IMR-90 (cell line): ENCODE data around the gene KCNQ5. TPM values are rescaled to one million over a fixed set of nuclear protein-coding genes. Genes with fewer than 3 reads are reported as not detected.

Experiments used
- ATAC-seq: fragments of 200-7000 bp; cut with Tn5 transposase; 2 replicates; pipeline ENCODE4 v1.9.1; 2020; ENCODE audit warnings: low read depth, mild to moderate bottlenecking, moderate library complexity
- BruUV-seq: library from RNA; stranded (reverse); fragments of 400-500 nt; replicated peaks from 2 replicates; lab custom pipeline; 2021; lab: Mats Ljungman, UMichigan
- CTCF ChIA-PET: fragments of 300-600 bp; formaldehyde crosslinking; extraction: SDS; loops from one replicate; lab custom pipeline; 2021; ENCODE audit warnings: antibody characterized with exemption; lab: Yijun Ruan, JAX
- POLR2A ChIA-PET: fragments of 300-600 bp; sonication (Branson Sonifier 250); formaldehyde crosslinking; loops from one replicate; lab custom pipeline; 2022; ENCODE audit warnings: antibody characterized with exemption; ENCODE audit not compliant: unreplicated experiment; lab: Charles Lee
- DNase-seq: peaks from one replicate; pipeline ENCODE4 v3.0.0; 2013
- H2AFZ ChIP-seq: replicated peaks from 2 replicates; pipeline ENCODE3; 2013; ENCODE audit warnings: low read length, mild to moderate bottlenecking; ENCODE audit not compliant: poor library complexity
- H2AK5ac ChIP-seq: 2 replicates; pipeline ENCODE4 v1.6.1; 2013; ENCODE audit warnings: low read depth, low read length, inconsistent platforms
- H2AK9ac ChIP-seq: replicated peaks from 2 replicates; pipeline ENCODE3; 2013; ENCODE audit warnings: mild to moderate bottlenecking, low read depth, low read length, moderate library complexity; ENCODE audit not compliant: poor library complexity
- H2BK120ac ChIP-seq: 2 replicates; pipeline ENCODE4 v1.6.1; 2013; ENCODE audit warnings: low read depth, low read length, inconsistent platforms
- H2BK15ac ChIP-seq: 3 replicates; pipeline ENCODE4 v1.6.1; 2013; ENCODE audit warnings: low read depth, low read length, inconsistent platforms
- H2BK20ac ChIP-seq: 2 replicates; pipeline ENCODE4 v1.6.1; 2013; ENCODE audit warnings: low read depth, mild to moderate bottlenecking, inconsistent platforms, low read length, moderate library complexity
- H2BK5ac ChIP-seq: 2 replicates; pipeline ENCODE4 v1.6.1; 2013; ENCODE audit warnings: mild to moderate bottlenecking, low read depth, low read length, inconsistent platforms; ENCODE audit not compliant: poor library complexity, severe bottlenecking
- H3K14ac ChIP-seq: replicated peaks from 2 replicates; pipeline ENCODE4 v1.6.1; 2013; ENCODE audit warnings: low read depth, low read length, inconsistent platforms
- H3K18ac ChIP-seq: 2 replicates; pipeline ENCODE4 v1.6.1; 2013; ENCODE audit warnings: low read depth, low read length, control low read depth
- H3K23ac ChIP-seq: 2 replicates; pipeline ENCODE4 v1.6.1; 2013; ENCODE audit warnings: low read depth, low read length, inconsistent platforms
- H3K27ac ChIP-seq: 2 replicates; pipeline ENCODE4 v1.5.1; 2013; ENCODE audit warnings: mild to moderate bottlenecking, control low read depth, low read length; ENCODE audit not compliant: insufficient read depth
- H3K27me3 ChIP-seq: 2 replicates; pipeline ENCODE4 v1.6.1; 2013; ENCODE audit warnings: low read length; ENCODE audit not compliant: control insufficient read depth, insufficient read depth
- H3K36me3 ChIP-seq: 2 replicates; pipeline ENCODE4 v1.6.1; 2013; ENCODE audit warnings: low read length, mixed read lengths; ENCODE audit not compliant: control insufficient read depth, insufficient read depth
- H3K4ac ChIP-seq: 2 replicates; pipeline ENCODE4 v1.6.1; 2013; ENCODE audit warnings: low read depth, low read length, inconsistent platforms
- H3K4me1 ChIP-seq: 2 replicates; pipeline ENCODE4 v1.6.1; 2013; ENCODE audit warnings: low read length, mixed read lengths; ENCODE audit not compliant: control insufficient read depth, insufficient read depth
- H3K4me2 ChIP-seq: 2 replicates; pipeline ENCODE4 v1.6.1; 2013; ENCODE audit warnings: low read depth, mild to moderate bottlenecking, control low read depth, low read length, moderate library complexity
- H3K4me3 ChIP-seq: 2 replicates; pipeline ENCODE4 v1.5.1; 2013; ENCODE audit warnings: low read depth, mild to moderate bottlenecking, control low read depth, low read length, moderate library complexity; ENCODE audit not compliant: insufficient read depth
- H3K56ac ChIP-seq: 2 replicates; pipeline ENCODE4 v1.6.1; 2013; ENCODE audit warnings: low read length, inconsistent platforms; ENCODE audit not compliant: insufficient read depth; ENCODE audit errors: extremely low read depth
- H3K79me1 ChIP-seq, 2 experiments: 2 replicates each; pipeline ENCODE4 v1.6.1; 2013; ENCODE audit warnings: low read length in 2 of 2, inconsistent platforms in 1 of 2, low read depth in 1 of 2
- H3K9ac ChIP-seq: 2 replicates; pipeline ENCODE4 v1.6.1; 2013; ENCODE audit warnings: low read depth, low read length, control low read depth
- H3K9me1 ChIP-seq: 2 replicates; pipeline ENCODE4 v1.6.1; 2013; ENCODE audit warnings: low read length, inconsistent platforms; ENCODE audit not compliant: insufficient read depth
- H3K9me3 ChIP-seq: 2 replicates; pipeline ENCODE4 v1.6.1; 2013; ENCODE audit warnings: low read length; ENCODE audit not compliant: control insufficient read depth, insufficient read depth
- H4K20me1 ChIP-seq: 2 replicates; pipeline ENCODE4 v1.6.1; 2013; ENCODE audit warnings: low read length, inconsistent platforms; ENCODE audit not compliant: insufficient read depth
- H4K5ac ChIP-seq: 2 replicates; pipeline ENCODE4 v1.6.1; 2013; ENCODE audit warnings: mild to moderate bottlenecking, low read depth, low read length, control low read depth
- H4K8ac ChIP-seq, 2 experiments: 2 replicates each; pipeline ENCODE4 v1.6.1; 2013; ENCODE audit warnings: low read depth in 2 of 2, low read length in 2 of 2, control low read depth in 1 of 2, inconsistent platforms in 1 of 2
- H4K91ac ChIP-seq: 2 replicates; pipeline ENCODE4 v1.6.1; 2013; ENCODE audit warnings: low read depth, low read length, inconsistent platforms; ENCODE audit not compliant: insufficient read depth
- BHLHE40 ChIP-seq: fragments of 150-350 bp; IDR thresholded peaks from 2 replicates; pipeline ENCODE4 v1.6.1; 2016; ENCODE audit warnings: mild to moderate bottlenecking, low read depth, low read length
- FOS ChIP-seq: fragments of 150-350 bp; IDR thresholded peaks from 2 replicates; pipeline ENCODE4 v1.6.1; 2016; ENCODE audit warnings: low read depth, low read length
- MAFK ChIP-seq: IDR thresholded peaks from 2 replicates; pipeline ENCODE4 v1.6.1; 2012; ENCODE audit warnings: low read depth, low read length, improper control_type of control experiment
- MAZ ChIP-seq: IDR thresholded peaks from 2 replicates; pipeline ENCODE4 v1.6.1; 2012; ENCODE audit warnings: low read depth, mild to moderate bottlenecking, low read length, improper control_type of control experiment, moderate library complexity, borderline replicate concordance
- MXI1 ChIP-seq: IDR thresholded peaks from 2 replicates; pipeline ENCODE4 v1.6.1; 2012; ENCODE audit warnings: low read depth, mild to moderate bottlenecking, low read length, moderate library complexity, borderline replicate concordance
- POLR2A ChIP-seq: IDR thresholded peaks from 2 replicates; pipeline ENCODE4 v1.6.1; 2012; ENCODE audit warnings: mild to moderate bottlenecking, low read depth, low read length
- RAD21 ChIP-seq: IDR thresholded peaks from 2 replicates; pipeline ENCODE4 v1.6.1; 2012; ENCODE audit warnings: low read length, improper control_type of control experiment
- RCOR1 ChIP-seq: IDR thresholded peaks from 2 replicates; pipeline ENCODE4 v1.6.1; 2012; ENCODE audit warnings: mild to moderate bottlenecking, low read length, improper control_type of control experiment; ENCODE audit not compliant: insufficient replicate concordance
- RFX5 ChIP-seq: IDR thresholded peaks from 2 replicates; pipeline ENCODE4 v1.8.0; 2012; ENCODE audit warnings: low read depth, mild to moderate bottlenecking, low read length, moderate library complexity
- WGBS, 2 experiments: methylation state at CpG; one replicate each; pipeline versions ENCODE4 v1.1.5 to v1.1.7; 2013; ENCODE audit warnings: missing lambda C conversion rate in 2 of 2; ENCODE audit not compliant: insufficient read length in 1 of 2; ENCODE audit errors: extremely low coverage in 2 of 2; 5-methylcytosine and 5-hydroxymethylcytosine counted together
- dilution Hi-C: fragments of 300-500 bp; cut with HindIII; formaldehyde crosslinking; loops from one replicate; pipeline ENCODE4 v1.14.3; 2018; ENCODE audit warnings: low sequenced_read_pairs; ENCODE audit not compliant: unreplicated experiment
- in situ Hi-C: fragments of 300-500 bp; cut with MboI; formaldehyde crosslinking; loops from 3 replicates; pipeline ENCODE4 v1.14.3; 2019; ENCODE audit warnings: low sequenced_read_pairs, inconsistent platforms, mixed read lengths
- intact Hi-C: fragments of 100-400 bp; cut with micrococcal nuclease; formaldehyde crosslinking; loops from 2 replicates; pipeline ENCODE4 v1.10.0; 2022
- polyA plus RNA-seq, 3 experiments: library from polyadenylated mRNA; depleted of rRNA; stranded (reverse); fragments of >200 nt; gene quantifications; 2 replicates each; pipeline ENCODE4 v1.2.3, GENCODE V29; 2012; ENCODE audit warnings: low replicate concordance in 1 of 3
- total RNA-seq: library from RNA; depleted of rRNA; stranded (reverse); fragments of >200 nt; gene quantifications from 2 replicates; pipeline ENCODE4 v1.2.3, GENCODE V29; 2012
- TF ChIP-seq, protein P1 (sequence below): conservative IDR thresholded peaks from 2 replicates; pipeline ENCODE4 v1.5.1; 2012; ENCODE audit warnings: mild to moderate bottlenecking, low read depth, low read length, improper control_type of control experiment

The KCNQ5 gene
- total and polyA plus RNA-seq, 2 of the 4 experiments (the other 2 are of a cell fraction), result 0.75 to 1.3 TPM

DNA sequence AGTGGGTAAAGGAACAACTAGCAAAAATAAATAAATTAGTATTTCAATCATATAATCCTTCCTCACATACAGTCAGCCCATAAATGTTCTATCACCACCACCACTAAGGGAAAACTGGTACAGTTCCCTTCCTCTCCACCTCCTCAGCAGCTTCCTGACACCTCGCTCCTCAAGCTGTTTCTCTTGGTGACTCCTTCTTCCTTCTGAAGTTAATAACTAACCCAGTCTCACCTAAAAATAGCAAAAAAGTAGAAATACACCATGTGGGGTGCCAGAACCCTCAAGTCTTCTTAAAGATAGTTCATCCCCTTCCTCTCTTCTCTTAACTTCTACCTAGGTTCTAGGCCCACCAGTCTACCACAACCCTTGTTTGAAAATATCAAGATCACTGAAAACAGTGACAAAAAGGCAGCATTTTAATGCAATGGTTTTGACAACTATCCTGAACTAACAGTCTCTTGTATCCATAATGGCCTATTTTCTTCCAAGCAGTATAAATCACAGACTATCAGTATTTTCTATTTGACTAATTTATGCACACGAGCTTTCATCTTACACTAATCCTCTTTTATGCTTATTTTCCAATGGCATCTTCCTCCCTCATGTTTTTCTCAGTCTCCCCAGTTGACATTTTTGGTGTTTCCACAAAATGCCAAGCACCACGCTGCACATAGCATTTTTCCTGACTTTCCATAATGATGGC lies 518.0 kb downstream of the KCNQ5 start:
- no peak overlapping the region for H2AFZ ChIP-seq
- no peak overlapping the region for H3K4ac ChIP-seq
- in situ Hi-C loops (no loop called here), dilution Hi-C loops (no loop called here), intact Hi-C loops (no loop called here)
- H3K27ac ChIP-seq, result no peak overlapping the region
- H4K20me1 ChIP-seq, result no peaks in the 10 kb centered on the region
- H3K23ac ChIP-seq, result no peak overlapping the region
- no peak overlapping the region for H2AK9ac ChIP-seq
- H3K9me1 ChIP-seq, result no peaks in the 10 kb centered on the region; the same call in 1 of the 2 replicates
- H3K9me3 ChIP-seq, result no peaks in the 10 kb centered on the region
- BruUV-seq, result no TSS peak
- WGBS, 2 experiments, result 100% methylated on average over 2 of the region's 3 CpGs; no CpG with 5 or more reads in 1 of the 2 experiments
- H3K14ac ChIP-seq, result no peak overlapping the region
- no peak for DNase-seq
- H2BK5ac ChIP-seq, result no peak overlapping the region
- no peaks in the 10 kb centered on the region for H3K36me3 ChIP-seq
- no peak overlapping the region for H3K56ac ChIP-seq
- no peak overlapping the region for H2BK20ac ChIP-seq
- no peak overlapping the region for H3K18ac ChIP-seq
- H4K5ac ChIP-seq, result no peak overlapping the region
- no peaks in the 10 kb centered on the region for H3K27me3 ChIP-seq
- H3K4me1 ChIP-seq, result no peaks in the 10 kb centered on the region
- no peak for ATAC-seq
- H2BK15ac ChIP-seq, result no peak overlapping the region
- ChIA-PET POLR2A (no interaction called here), CTCF (no interaction called here)
- no peak overlapping the region for H3K9ac ChIP-seq
- no peak overlapping the region for H4K8ac ChIP-seq
- no peaks in the 10 kb centered on the region for H3K79me1 ChIP-seq
- H2AK5ac ChIP-seq, result no peak overlapping the region
- no peak overlapping the region for H3K4me2 ChIP-seq
- no peak overlapping the region for H3K4me3 ChIP-seq
- no peak for TF ChIP-seq MXI1
- TF ChIP-seq POLR2A, result no peak
- TF ChIP-seq MAZ, result no peak
- TF ChIP-seq RCOR1, result no peak
- TF ChIP-seq, protein P1, sequence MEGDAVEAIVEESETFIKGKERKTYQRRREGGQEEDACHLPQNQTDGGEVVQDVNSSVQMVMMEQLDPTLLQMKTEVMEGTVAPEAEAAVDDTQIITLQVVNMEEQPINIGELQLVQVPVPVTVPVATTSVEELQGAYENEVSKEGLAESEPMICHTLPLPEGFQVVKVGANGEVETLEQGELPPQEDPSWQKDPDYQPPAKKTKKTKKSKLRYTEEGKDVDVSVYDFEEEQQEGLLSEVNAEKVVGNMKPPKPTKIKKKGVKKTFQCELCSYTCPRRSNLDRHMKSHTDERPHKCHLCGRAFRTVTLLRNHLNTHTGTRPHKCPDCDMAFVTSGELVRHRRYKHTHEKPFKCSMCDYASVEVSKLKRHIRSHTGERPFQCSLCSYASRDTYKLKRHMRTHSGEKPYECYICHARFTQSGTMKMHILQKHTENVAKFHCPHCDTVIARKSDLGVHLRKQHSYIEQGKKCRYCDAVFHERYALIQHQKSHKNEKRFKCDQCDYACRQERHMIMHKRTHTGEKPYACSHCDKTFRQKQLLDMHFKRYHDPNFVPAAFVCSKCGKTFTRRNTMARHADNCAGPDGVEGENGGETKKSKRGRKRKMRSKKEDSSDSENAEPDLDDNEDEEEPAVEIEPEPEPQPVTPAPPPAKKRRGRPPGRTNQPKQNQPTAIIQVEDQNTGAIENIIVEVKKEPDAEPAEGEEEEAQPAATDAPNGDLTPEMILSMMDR, result no peak
- TF ChIP-seq BHLHE40, result no peak
- TF ChIP-seq RFX5, result no peak
- no peak for TF ChIP-seq FOS
- no peak for TF ChIP-seq RAD21
- TF ChIP-seq MAFK, result no peak
- H4K91ac ChIP-seq, result no peak overlapping the region
- H2BK120ac ChIP-seq, result no peak overlapping the region
